H9 (cell line): ENCODE data around the gene NR1H4. TPM values are rescaled to one million over a fixed set of nuclear protein-coding genes. Genes with fewer than 3 reads are reported as not detected.
"Not testable (repeated sequence)": the region's sequence is repeated elsewhere in the genome, so short reads cannot be mapped to it uniquely, and the experiment has no call there.

Source experiments
- DNase-seq: peaks from one replicate; pipeline ENCODE4 v3.0.0-alpha.2; 2017
- H2AFZ ChIP-seq: one replicate; pipeline ENCODE4 v1.6.1; 2013; ENCODE audit warnings: mild to moderate bottlenecking, low read length, control low read depth, moderate library complexity
- H2AK5ac ChIP-seq: 2 replicates; pipeline ENCODE4 v1.6.1; 2013; ENCODE audit warnings: low read length, control low read depth, mixed read lengths; ENCODE audit not compliant: insufficient read length
- H2BK120ac ChIP-seq: one replicate; pipeline ENCODE4 v1.6.1; 2013; ENCODE audit warnings: low read depth, mild to moderate bottlenecking, low read length, control low read depth, inconsistent platforms; ENCODE audit not compliant: poor library complexity, severe bottlenecking
- H2BK12ac ChIP-seq: 2 replicates; pipeline ENCODE4 v1.6.1; 2013; ENCODE audit warnings: low read length, control low read depth, mixed read lengths, low read depth; ENCODE audit not compliant: insufficient read length
- H2BK15ac ChIP-seq: 2 replicates; pipeline ENCODE4 v1.6.1; 2013; ENCODE audit warnings: low read depth, low read length, control low read depth
- H2BK20ac ChIP-seq: one replicate; pipeline ENCODE4 v1.6.1; 2013; ENCODE audit warnings: low read depth, mild to moderate bottlenecking, low read length, control low read depth, inconsistent platforms; ENCODE audit not compliant: poor library complexity, severe bottlenecking
- H2BK5ac ChIP-seq: 2 replicates; pipeline ENCODE4 v1.6.1; 2013; ENCODE audit warnings: low read length, control low read depth, mixed read lengths; ENCODE audit not compliant: insufficient read length
- H3K14ac ChIP-seq: 2 replicates; pipeline ENCODE4 v1.6.1; 2013; ENCODE audit warnings: low read length, control low read depth; ENCODE audit not compliant: insufficient read depth
- H3K18ac ChIP-seq: 2 replicates; pipeline ENCODE4 v1.6.1; 2013; ENCODE audit warnings: low read depth, mild to moderate bottlenecking, mixed read lengths, low read length, control low read depth; ENCODE audit not compliant: insufficient read length
- H3K23ac ChIP-seq: 2 replicates; pipeline ENCODE4 v1.6.1; 2013; ENCODE audit warnings: low read length, control low read depth, mixed read lengths, low read depth; ENCODE audit not compliant: insufficient read length
- H3K23me2 ChIP-seq: 2 replicates; pipeline ENCODE4 v1.6.1; 2013; ENCODE audit warnings: low read depth, mild to moderate bottlenecking, mixed read lengths, low read length, control low read depth; ENCODE audit not compliant: insufficient read length, poor library complexity, severe bottlenecking
- H3K27ac ChIP-seq: 2 replicates; pipeline ENCODE4 v1.5.1; 2013; ENCODE audit warnings: low read length, control low read depth, mixed read lengths, low read depth; ENCODE audit not compliant: insufficient read length
- H3K27me3 ChIP-seq: 2 replicates; pipeline ENCODE4 v1.6.1; 2013; ENCODE audit warnings: low read length, control low read depth, inconsistent platforms; ENCODE audit not compliant: insufficient read depth
- H3K4ac ChIP-seq: 2 replicates; pipeline ENCODE4 v1.6.1; 2013; ENCODE audit warnings: low read depth, mild to moderate bottlenecking, control low read depth, inconsistent platforms, low read length, moderate library complexity
- H3K4me1 ChIP-seq: 2 replicates; pipeline ENCODE4 v1.6.1; 2013; ENCODE audit warnings: low read length, control low read depth, inconsistent platforms; ENCODE audit not compliant: insufficient read depth
- H3K4me2 ChIP-seq: 2 replicates; pipeline ENCODE4 v1.6.1; 2013; ENCODE audit warnings: low read length, control low read depth, mixed read lengths; ENCODE audit not compliant: insufficient read length, insufficient read depth
- H3K56ac ChIP-seq: 2 replicates; pipeline ENCODE4 v1.6.1; 2013; ENCODE audit warnings: low read depth, mild to moderate bottlenecking, mixed read lengths, low read length, control low read depth; ENCODE audit not compliant: insufficient read length
- H3K79me1 ChIP-seq: 2 replicates; pipeline ENCODE4 v1.6.1; 2013; ENCODE audit warnings: low read depth, mild to moderate bottlenecking, moderate library complexity, low read length, control low read depth, inconsistent platforms; ENCODE audit not compliant: insufficient read depth, poor library complexity, severe bottlenecking
- H3K79me2 ChIP-seq: 2 replicates; pipeline ENCODE4 v1.6.1; 2013; ENCODE audit warnings: low read length, control low read depth, inconsistent platforms; ENCODE audit not compliant: insufficient read depth
- H3K9ac ChIP-seq: 2 replicates; pipeline ENCODE4 v1.6.1; 2013; ENCODE audit warnings: low read length, control low read depth, mixed read lengths; ENCODE audit not compliant: insufficient read length; ENCODE audit errors: extremely low read depth
- H3K9me3 ChIP-seq: one replicate; pipeline ENCODE4 v1.6.1; 2013; ENCODE audit warnings: low read depth, low read length, inconsistent platforms; ENCODE audit not compliant: control insufficient read depth
- H3T11ph ChIP-seq: one replicate; pipeline ENCODE4 v1.6.1; 2013; ENCODE audit warnings: mild to moderate bottlenecking, low read length, control low read depth, inconsistent platforms
- H4K20me1 ChIP-seq: one replicate; pipeline ENCODE4 v1.6.1; 2013; ENCODE audit not compliant: control insufficient read depth, insufficient read length, insufficient read depth
- H4K5ac ChIP-seq: 2 replicates; pipeline ENCODE4 v1.6.1; 2013; ENCODE audit warnings: low read depth, mild to moderate bottlenecking, mixed read lengths, low read length, control low read depth; ENCODE audit not compliant: insufficient read length
- H4K8ac ChIP-seq: replicated peaks from 2 replicates; pipeline ENCODE4 v1.6.1; 2013; ENCODE audit warnings: low read length, control low read depth, mixed read lengths, low read depth; ENCODE audit not compliant: insufficient read length
- H4K91ac ChIP-seq: 2 replicates; pipeline ENCODE4 v1.6.1; 2013; ENCODE audit warnings: low read depth, mild to moderate bottlenecking, moderate library complexity, mixed read lengths, low read length, control low read depth; ENCODE audit not compliant: insufficient read length
- H3K27ac Mint-ChIP-seq, 3 experiments: 2 replicates in 2 of 3; 3 replicates in 1 of 3; pipeline ENCODE4 v1.8.0; 2020 to 2021; ENCODE audit warnings: mixed read lengths in 3 of 3, mild to moderate bottlenecking in 1 of 3, moderate library complexity in 1 of 3
- H3K27me3 Mint-ChIP-seq: 2 replicates; pipeline ENCODE4 v1.8.0; 2021; ENCODE audit warnings: low read depth, mild to moderate bottlenecking, moderate library complexity, mixed read lengths
- H3K36me3 Mint-ChIP-seq, 3 experiments: 2 replicates in 2 of 3; 3 replicates in 1 of 3; pipeline ENCODE4 v1.8.0; 2020 to 2021; ENCODE audit warnings: low read depth in 3 of 3, mixed read lengths in 3 of 3; ENCODE audit not compliant: insufficient read depth in 1 of 3
- H3K4me1 Mint-ChIP-seq, 2 experiments: 2 replicates each; pipeline ENCODE4 v1.8.0; 2020; ENCODE audit warnings: mixed read lengths in 2 of 2
- H3K4me3 Mint-ChIP-seq, 2 experiments: 2 replicates in 1 of 2; 3 replicates in 1 of 2; pipeline ENCODE4 v1.8.0; 2020 to 2021; ENCODE audit warnings: mild to moderate bottlenecking in 2 of 2, mixed read lengths in 2 of 2, moderate library complexity in 1 of 2
- H3K9me3 Mint-ChIP-seq, 2 experiments: 2 replicates in 1 of 2; 3 replicates in 1 of 2; pipeline ENCODE4 v1.8.0; 2020; ENCODE audit warnings: mild to moderate bottlenecking in 2 of 2, mixed read lengths in 2 of 2, moderate library complexity in 1 of 2
- CTCF ChIP-seq: fragments of 200-600 bp; sonication (generic); conservative IDR thresholded peaks from 3 replicates; pipeline ENCODE4 v1.8.0; 2021; ENCODE audit warnings: antibody characterized with exemption, mild to moderate bottlenecking
- WGBS: extraction: QIAGEN DNeasy Blood & Tissue Kit; methylation state at CpG from one replicate; pipeline ENCODE4 v1.1.7; 2013; ENCODE audit warnings: missing lambda C conversion rate, low lambda C conversion rate, mixed read lengths; ENCODE audit not compliant: insufficient read length; ENCODE audit errors: extremely low coverage; 5-methylcytosine and 5-hydroxymethylcytosine counted together
- total RNA-seq: library from RNA; stranded (reverse); gene quantifications from 2 replicates; pipeline ENCODE4 v1.2.1, GENCODE V29; 2021

The NR1H4 gene
- total RNA-seq, 1 experiment from 2014 or later: not detected

- no CpG with 5 or more reads among the region's 3 CpGs for WGBS
- Histone ChIP-seq H2BK15ac (no peak overlapping the region), H3K23ac (no peak overlapping the region), H2BK20ac (no peak overlapping the region), H3K14ac (no peak overlapping the region), H3K27me3 (no peaks in the 10 kb centered on the region), H3K56ac (no peak overlapping the region), H4K8ac (no peak overlapping the region), H3K4me1 (no peaks in the 10 kb centered on the region), H3T11ph (no peak overlapping the region), H4K91ac (no peak overlapping the region), H3K79me2 (no peaks in the 10 kb centered on the region), H3K4me2 (no peak overlapping the region), H3K9ac (no peak overlapping the region), H4K20me1 (no peaks in the 10 kb centered on the region), H3K4ac (no peak overlapping the region), H3K23me2 (no peaks in the 10 kb centered on the region), H2BK5ac (no peak overlapping the region), H4K5ac (no peak overlapping the region), H2BK120ac (no peak overlapping the region), H3K18ac (no peak overlapping the region), H2AFZ (no peak overlapping the region), H3K27ac (no peak overlapping the region), H2BK12ac (no peak overlapping the region), H2AK5ac (no peak overlapping the region), H3K79me1 (no peaks in the 10 kb centered on the region), H3K9me3 (no peaks in the 10 kb centered on the region)
- Mint-ChIP-seq H3K9me3 (peaks cover 0 to 6% of the 10 kb centered on the region in 2 experiments; a peak in 3 of 5 replicates), H3K36me3 (no peaks in the 10 kb centered on the region; a peak in 1 of 7 replicates), H3K4me1 (no peaks in the 10 kb centered on the region), H3K27me3 (no peaks in the 10 kb centered on the region), H3K27ac (no peak overlapping the region), H3K4me3 (no peak overlapping the region)
- no peak for DNase-seq
- no peak for TF ChIP-seq CTCF
These were observed 46.6 kb upstream of the NR1H4 start for GRCh38 chr12:100427078-100427477.

GRCh38 chr12:100430251-100430650, 43.4 kb upstream of the NR1H4 start:
- not testable (repeated sequence) for H3K23ac ChIP-seq, H3K9me3 ChIP-seq, H2AK5ac ChIP-seq, H3K4me1 Mint-ChIP-seq, H3K18ac ChIP-seq, H2BK20ac ChIP-seq, DNase-seq, H2BK15ac ChIP-seq, H3K79me1 ChIP-seq, H3K27ac ChIP-seq, H3K9me3 Mint-ChIP-seq, H3K4me2 ChIP-seq, H3K4ac ChIP-seq, H2AFZ ChIP-seq, H3K36me3 Mint-ChIP-seq, H3K27me3 Mint-ChIP-seq, H2BK12ac ChIP-seq, H3K9ac ChIP-seq, H2BK5ac ChIP-seq, H3K79me2 ChIP-seq, H3K14ac ChIP-seq, H4K5ac ChIP-seq, H4K20me1 ChIP-seq, H4K91ac ChIP-seq, H3T11ph ChIP-seq, H3K4me1 ChIP-seq, H3K27ac Mint-ChIP-seq, H4K8ac ChIP-seq, H2BK120ac ChIP-seq, H3K56ac ChIP-seq, H3K4me3 Mint-ChIP-seq, H3K23me2 ChIP-seq, H3K27me3 ChIP-seq
- WGBS: no CpG with 5 or more reads among the region's 32 CpGs
